AG10803 (cell line): ENCODE data around the gene PDLIM1.

ENCODE experiments used
- DNase-seq: peaks from one replicate; pipeline ENCODE4 v3.0.0; 2010; ENCODE audit warnings: low read depth
- H3K4me3 ChIP-seq: 2 replicates; pipeline ENCODE4 v1.5.1; 2011; ENCODE audit warnings: mild to moderate bottlenecking, low read length, control low read depth
- CTCF ChIP-seq: conservative IDR thresholded peaks from 2 replicates; pipeline ENCODE4 v1.5.1; 2011; ENCODE audit warnings: mild to moderate bottlenecking, low read length, control low read depth, inconsistent platforms

The PDLIM1 gene

GRCh38 chr10:95290461-95291364 lies at the start of gene PDLIM1:
TSS of gene PDLIM1 (minus strand) at chr10:95291003. CDS start at chr10:95290915, 88 bp downstream.
- H3K4me3 ChIP-seq: peak within 1 kb of the TSS; percentile 92
- TF ChIP-seq CTCF: no peak; the same call in 1 of the 2 replicates
- DNase-seq: peak; percentile 65

- no peak for DNase-seq
- no peak overlapping the region for H3K4me3 ChIP-seq
- no peak for TF ChIP-seq CTCF
Observed at GRCh38 chr10:95339863-95340262, 49.1 kb upstream of the PDLIM1 start.

GRCh38 chr10:95337423-95338160 lies 46.8 kb upstream of the PDLIM1 start:
- H3K4me3 ChIP-seq: no peak overlapping the region
- no peak for DNase-seq
- TF ChIP-seq CTCF: no peak

GRCh38 chr10:95336702-95337101 lies 45.9 kb upstream of the PDLIM1 start:
- no peak for TF ChIP-seq CTCF
- no peak overlapping the region for H3K4me3 ChIP-seq
- no peak for DNase-seq

GRCh38 chr10:95335933-95336699 lies 45.3 kb upstream of the PDLIM1 start:
- TF ChIP-seq CTCF: no peak
- no peak overlapping the region for H3K4me3 ChIP-seq
- DNase-seq: no peak

- H3K4me3 ChIP-seq: no peak overlapping the region
- no peak for TF ChIP-seq CTCF
- no peak for DNase-seq
Observed at GRCh38 chr10:95334805-95335144, 44.0 kb upstream of the PDLIM1 start.
